GM12878 (cell line): ENCODE results near the gene ADPRHL1. TPM values are rescaled to one million over a fixed set of nuclear protein-coding genes. Genes with fewer than 3 reads are reported as not detected.

Source experiments
- ATAC-seq: fragments of 200-7000 bp; cut with Tn5 transposase; 3 replicates; pipeline ENCODE4 v1.9.1; 2020; ENCODE audit warnings: mild to moderate bottlenecking, moderate library complexity
- BruUV-seq: library from RNA; stranded (reverse); fragments of 400-500 nt; replicated peaks from 2 replicates; lab custom pipeline; 2021; lab: Mats Ljungman, UMichigan
- CTCF ChIA-PET: fragments of 300-600 bp; sonication (Branson Sonifier 250); formaldehyde crosslinking; extraction: SDS; loops from one replicate; lab custom pipeline; 2021; ENCODE audit warnings: inconsistent platforms; lab: Yijun Ruan, JAX
- POLR2A ChIA-PET: fragments of 350-600 bp; formaldehyde crosslinking; extraction: SDS; loops from one replicate; lab custom pipeline; 2021; ENCODE audit warnings: inconsistent platforms; lab: Charles Lee
- RAD21 ChIA-PET: fragments of 300-600 bp; sonication (Branson Sonifier 250); formaldehyde crosslinking; loops from one replicate; lab custom pipeline; 2023; ENCODE audit warnings: antibody characterized with exemption; ENCODE audit not compliant: unreplicated experiment; lab: Charles Lee
- SMC1A ChIA-PET: fragments of 300-600 bp; sonication (Branson Sonifier 250); formaldehyde crosslinking; loops from one replicate; lab custom pipeline; 2023; ENCODE audit not compliant: unreplicated experiment, uncharacterized antibody; lab: Charles Lee
- DNase-seq: peaks from one replicate; pipeline ENCODE4 v3.0.0-alpha.2; 2011; ENCODE audit warnings: low read depth, low spot score
- FAIRE-seq: peaks from 3 replicates; lab custom pipeline; 2011; peaks lifted over from hg19 to GRCh38; lab: Jason Lieb, UNC
- H2AFZ ChIP-seq: 2 replicates; pipeline ENCODE4 v1.6.0; 2011; ENCODE audit warnings: low read depth, low read length, control low read depth; ENCODE audit not compliant: control insufficient read depth
- H3K27ac ChIP-seq: 2 replicates; pipeline ENCODE4 v1.5.1; 2011; ENCODE audit warnings: control low read depth; ENCODE audit not compliant: control insufficient read depth, insufficient read depth
- H3K27me3 ChIP-seq, 2 experiments: replicated peaks in 1 of 2; 2 replicates each; pipeline versions ENCODE4 v1.6.0 to v1.6.1; 2011; ENCODE audit warnings: low read length in 1 of 2; ENCODE audit not compliant: control insufficient read depth in 2 of 2, insufficient read depth in 2 of 2
- H3K36me3 ChIP-seq, 2 experiments: 2 replicates each; pipeline ENCODE4 v1.5.1; 2011; ENCODE audit warnings: low read length in 1 of 2; ENCODE audit not compliant: control insufficient read depth in 2 of 2, insufficient read depth in 2 of 2
- H3K4me1 ChIP-seq: 2 replicates; pipeline ENCODE4 v1.6.1; 2011; ENCODE audit warnings: mild to moderate bottlenecking, low read length, moderate library complexity, mixed read lengths; ENCODE audit not compliant: control insufficient read depth, insufficient read depth
- H3K4me2 ChIP-seq: 2 replicates; pipeline ENCODE4 v1.6.0; 2011; ENCODE audit warnings: control low read depth; ENCODE audit not compliant: control insufficient read depth, insufficient read depth
- H3K4me3 ChIP-seq: fragments of 200-600 bp; sonication (generic); 2 replicates; pipeline ENCODE4 v1.5.1; 2016
- H3K79me2 ChIP-seq: 2 replicates; pipeline ENCODE4 v1.6.0; 2011; ENCODE audit warnings: low read length; ENCODE audit not compliant: control insufficient read depth, insufficient read depth
- H3K9ac ChIP-seq: 2 replicates; pipeline ENCODE4 v1.8.0; 2011; ENCODE audit warnings: low read length, control low read depth, mixed read lengths; ENCODE audit not compliant: control insufficient read depth, insufficient read depth
- H3K9me3 ChIP-seq: replicated peaks from 3 replicates; pipeline ENCODE4 v1.5.1; 2011; ENCODE audit warnings: mild to moderate bottlenecking, low read length; ENCODE audit not compliant: control insufficient read depth, insufficient read depth
- H4K20me1 ChIP-seq: 2 replicates; pipeline ENCODE4 v1.6.0; 2011; ENCODE audit not compliant: control insufficient read depth, insufficient read depth
- BCL11A ChIP-seq: IDR thresholded peaks from 2 replicates; pipeline ENCODE4 v1.6.1; 2011; ENCODE audit warnings: low read depth, low read length
- CBX3 ChIP-seq: fragments of 200-600 bp; sonication (generic); IDR thresholded peaks from 2 replicates; pipeline ENCODE4 v1.6.1; 2016; ENCODE audit warnings: low read depth, borderline replicate concordance
- CHD1 ChIP-seq: IDR thresholded peaks from 2 replicates; pipeline ENCODE4 v1.6.1; 2012; ENCODE audit warnings: low read depth, low read length, improper control_type of control experiment
- CHD4 ChIP-seq: fragments of 200-600 bp; sonication (generic); IDR thresholded peaks from 2 replicates; pipeline ENCODE4 v1.6.1; 2016; ENCODE audit warnings: mild to moderate bottlenecking
- FOS ChIP-seq: IDR thresholded peaks from 3 replicates; pipeline ENCODE4 v1.6.1; 2011; ENCODE audit warnings: borderline replicate concordance; ENCODE audit not compliant: insufficient read length; ENCODE audit errors: extremely low read depth
- JUND ChIP-seq: IDR thresholded peaks from 2 replicates; pipeline ENCODE4 v1.6.1; 2012; ENCODE audit warnings: low read depth, mild to moderate bottlenecking, low read length, improper control_type of control experiment, moderate library complexity
- KLF5 ChIP-seq: fragments of 450-650 bp; IDR thresholded peaks from 2 replicates; pipeline ENCODE4 v1.6.1; 2014; ENCODE audit warnings: mild to moderate bottlenecking; ENCODE audit not compliant: partially characterized antibody
- MEF2A ChIP-seq: IDR thresholded peaks from 2 replicates; pipeline ENCODE4 v1.6.1; 2011; ENCODE audit warnings: low read depth, mild to moderate bottlenecking, low read length, moderate library complexity; ENCODE audit not compliant: insufficient read depth
- NRF1 ChIP-seq: conservative IDR thresholded peaks from 2 replicates; pipeline ENCODE4 v1.6.1; 2011; ENCODE audit warnings: mild to moderate bottlenecking, low read depth, low read length, improper control_type of control experiment
- RAD51 ChIP-seq: fragments of 450-650 bp; IDR thresholded peaks from 2 replicates; pipeline ENCODE4 v1.6.1; 2016; ENCODE audit warnings: moderate library complexity, mild to moderate bottlenecking, inconsistent platforms
- SRF ChIP-seq, 2 experiments: IDR thresholded peaks; 2 replicates each; pipeline ENCODE4 v1.6.1; 2011; ENCODE audit warnings: low read depth in 2 of 2, low read length in 2 of 2, mild to moderate bottlenecking in 1 of 2, moderate library complexity in 1 of 2
- ZNF207 ChIP-seq: fragments of 450-650 bp; IDR thresholded peaks from 2 replicates; pipeline ENCODE4 v1.6.1; 2014; ENCODE audit warnings: antibody characterized with exemption, mild to moderate bottlenecking, borderline replicate concordance
- ZSCAN29 ChIP-seq: fragments of 450-650 bp; IDR thresholded peaks from 2 replicates; pipeline ENCODE4 v1.6.1; 2017; ENCODE audit warnings: mild to moderate bottlenecking, moderate library complexity
- WGBS: methylation state at CpG from one replicate; pipeline ENCODE4 v1.1.6; 2016; ENCODE audit warnings: low lambda C conversion rate; ENCODE audit not compliant: insufficient replicate concordance, insufficient coverage; ENCODE audit errors: missing lambda C conversion rate; 5-methylcytosine and 5-hydroxymethylcytosine counted together
- in situ Hi-C: fragments of 300-500 bp; cut with MboI; formaldehyde crosslinking; loops from 9 replicates; pipeline ENCODE4 v1.14.3; 2018; ENCODE audit warnings: mixed read lengths
- intact Hi-C: fragments of 100-400 bp; cut with micrococcal nuclease; formaldehyde crosslinking; loops from one replicate; pipeline ENCODE4 v1.14.2; 2022; ENCODE audit not compliant: unreplicated experiment
- polyA plus RNA-seq, 11 experiments: library from polyadenylated mRNA; depleted of rRNA in 4 of 11; unstranded in 6 of 11; stranded (reverse) in 5 of 11; fragments of >200 nt; fragmentation: Nextera tagmentation in 4 of 11; fragmentation: Illumina TruSeq in 1 of 11; extraction: Ambion mirVana in 4 of 11; extraction: Trizol in 1 of 11; gene quantifications; 1 replicate in 1 of 11; 2 replicates in 10 of 11; pipeline versions ENCODE4 v1.2.1 to v1.2.3, GENCODE V29; 2011 to 2016; ENCODE audit warnings: inconsistent platforms in 2 of 11, missing spikeins in 2 of 11, low read depth in 1 of 11
- total RNA-seq, 4 experiments: library from RNA; depleted of rRNA in 3 of 4; stranded (reverse); fragments of >200 nt in 3 of 4; fragmentation: Illumina TruSeq in 1 of 4; extraction: Trizol in 1 of 4; gene quantifications; 2 replicates each; pipeline versions ENCODE4 v1.2.1 to v1.2.3, GENCODE V29; 2013 to 2021
- TF ChIP-seq, protein P1 (sequence below): fragments of 450-650 bp; IDR thresholded peaks from 2 replicates; pipeline ENCODE4 v1.6.1; 2017; ENCODE audit warnings: mild to moderate bottlenecking, moderate library complexity
- TF ChIP-seq, protein P2 (sequence below): fragments of 450-650 bp; IDR thresholded peaks from 2 replicates; pipeline ENCODE4 v1.6.1; 2016; ENCODE audit warnings: mild to moderate bottlenecking

ADPRHL1 gene
- total and polyA plus RNA-seq, 10 of the 15 experiments (the other 5 are each of a cell fraction or from before 2014, with no cell fraction given), result 0.05 to 1.9 (median 1.0) TPM

DNA sequence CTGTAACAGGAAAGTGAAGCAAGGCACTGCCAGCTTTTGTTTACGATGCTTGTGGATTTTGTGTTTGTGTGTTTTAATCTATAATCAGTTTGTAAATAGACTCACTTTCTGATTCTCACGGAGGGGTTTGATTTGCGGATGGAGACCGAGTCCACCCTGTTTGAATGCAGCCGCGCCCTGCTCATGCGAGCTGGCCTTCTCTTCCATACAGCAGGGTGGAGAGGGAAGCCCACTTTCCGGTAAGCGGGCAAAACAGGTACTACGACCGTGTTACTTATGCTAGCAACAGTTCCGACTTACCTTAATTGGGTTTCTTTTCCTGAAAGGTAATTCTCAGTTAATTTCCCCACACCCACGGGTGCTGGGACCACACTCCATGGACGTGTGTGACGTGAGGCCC is 33.1 kb downstream of the ADPRHL1 start:
- no peak overlapping the region for H3K4me3 ChIP-seq
- no peaks in the 10 kb centered on the region for H3K9me3 ChIP-seq
- no peak overlapping the region for H3K27ac ChIP-seq
- ChIA-PET RAD21 (no interaction called here), POLR2A (no interaction called here), SMC1A (no interaction called here), CTCF (interaction anchor here (0.6 kb wide), 1 partner anchor 19 kb away, joined by 5 read pairs; no protein-coding TSS in a partner anchor)
- H4K20me1 ChIP-seq, result no peaks in the 10 kb centered on the region
- no peaks in the 10 kb centered on the region; a peak in 1 of 4 replicates for H3K27me3 ChIP-seq
- DNase-seq (no peak), ATAC-seq (no peak), FAIRE-seq (no peak)
- in situ Hi-C loops (no loop called here), intact Hi-C loops (no loop called here)
- no peak overlapping the region for H3K9ac ChIP-seq
- TF ChIP-seq KLF5 (no peak), JUND (no peak), NRF1 (no peak), MEF2A (no peak), ZNF207 (no peak), ZSCAN29 (no peak), CBX3 (no peak), FOS (no peak), BCL11A (no peak), CHD1 (no peak), SRF (IDR thresholded peaks at IDR 0.05; ENCODE audit: low read depth in 2 of 2, low read length in 2 of 2) (no peak), RAD51 (no peak), CHD4 (no peak)
- TF ChIP-seq, protein P1, sequence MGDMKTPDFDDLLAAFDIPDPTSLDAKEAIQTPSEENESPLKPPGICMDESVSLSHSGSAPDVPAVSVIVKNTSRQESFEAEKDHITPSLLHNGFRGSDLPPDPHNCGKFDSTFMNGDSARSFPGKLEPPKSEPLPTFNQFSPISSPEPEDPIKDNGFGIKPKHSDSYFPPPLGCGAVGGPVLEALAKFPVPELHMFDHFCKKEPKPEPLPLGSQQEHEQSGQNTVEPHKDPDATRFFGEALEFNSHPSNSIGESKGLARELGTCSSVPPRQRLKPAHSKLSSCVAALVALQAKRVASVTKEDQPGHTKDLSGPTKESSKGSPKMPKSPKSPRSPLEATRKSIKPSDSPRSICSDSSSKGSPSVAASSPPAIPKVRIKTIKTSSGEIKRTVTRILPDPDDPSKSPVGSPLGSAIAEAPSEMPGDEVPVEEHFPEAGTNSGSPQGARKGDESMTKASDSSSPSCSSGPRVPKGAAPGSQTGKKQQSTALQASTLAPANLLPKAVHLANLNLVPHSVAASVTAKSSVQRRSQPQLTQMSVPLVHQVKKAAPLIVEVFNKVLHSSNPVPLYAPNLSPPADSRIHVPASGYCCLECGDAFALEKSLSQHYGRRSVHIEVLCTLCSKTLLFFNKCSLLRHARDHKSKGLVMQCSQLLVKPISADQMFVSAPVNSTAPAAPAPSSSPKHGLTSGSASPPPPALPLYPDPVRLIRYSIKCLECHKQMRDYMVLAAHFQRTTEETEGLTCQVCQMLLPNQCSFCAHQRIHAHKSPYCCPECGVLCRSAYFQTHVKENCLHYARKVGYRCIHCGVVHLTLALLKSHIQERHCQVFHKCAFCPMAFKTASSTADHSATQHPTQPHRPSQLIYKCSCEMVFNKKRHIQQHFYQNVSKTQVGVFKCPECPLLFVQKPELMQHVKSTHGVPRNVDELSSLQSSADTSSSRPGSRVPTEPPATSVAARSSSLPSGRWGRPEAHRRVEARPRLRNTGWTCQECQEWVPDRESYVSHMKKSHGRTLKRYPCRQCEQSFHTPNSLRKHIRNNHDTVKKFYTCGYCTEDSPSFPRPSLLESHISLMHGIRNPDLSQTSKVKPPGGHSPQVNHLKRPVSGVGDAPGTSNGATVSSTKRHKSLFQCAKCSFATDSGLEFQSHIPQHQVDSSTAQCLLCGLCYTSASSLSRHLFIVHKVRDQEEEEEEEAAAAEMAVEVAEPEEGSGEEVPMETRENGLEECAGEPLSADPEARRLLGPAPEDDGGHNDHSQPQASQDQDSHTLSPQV, result no peak
- TF ChIP-seq, protein P2, sequence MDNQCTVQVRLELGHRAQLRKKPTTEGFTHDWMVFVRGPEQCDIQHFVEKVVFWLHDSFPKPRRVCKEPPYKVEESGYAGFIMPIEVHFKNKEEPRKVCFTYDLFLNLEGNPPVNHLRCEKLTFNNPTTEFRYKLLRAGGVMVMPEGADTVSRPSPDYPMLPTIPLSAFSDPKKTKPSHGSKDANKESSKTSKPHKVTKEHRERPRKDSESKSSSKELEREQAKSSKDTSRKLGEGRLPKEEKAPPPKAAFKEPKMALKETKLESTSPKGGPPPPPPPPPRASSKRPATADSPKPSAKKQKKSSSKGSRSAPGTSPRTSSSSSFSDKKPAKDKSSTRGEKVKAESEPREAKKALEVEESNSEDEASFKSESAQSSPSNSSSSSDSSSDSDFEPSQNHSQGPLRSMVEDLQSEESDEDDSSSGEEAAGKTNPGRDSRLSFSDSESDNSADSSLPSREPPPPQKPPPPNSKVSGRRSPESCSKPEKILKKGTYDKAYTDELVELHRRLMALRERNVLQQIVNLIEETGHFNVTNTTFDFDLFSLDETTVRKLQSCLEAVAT, result no peak
- H3K79me2 ChIP-seq, result no peaks in the 10 kb centered on the region
- no TSS peak for BruUV-seq
- 73% methylated on average over 15 of the region's 15 CpGs for WGBS
- H3K4me1 ChIP-seq, result no peaks in the 10 kb centered on the region
- no peak overlapping the region for H2AFZ ChIP-seq
- no peaks in the 10 kb centered on the region for H3K36me3 ChIP-seq
- no peak overlapping the region for H3K4me2 ChIP-seq
